HS-5 (cell line): ENCODE measurements around the gene WWOX.

ENCODE experiments used
- DNase-seq: peaks from one replicate; pipeline ENCODE4 v3.0.0-alpha.2; 2012; ENCODE audit warnings: low read depth

Gene WWOX

GRCh38 chr16:78906135-78906534 is 806.7 kb downstream of the WWOX start:
- DNase-seq: no peak

GRCh38 chr16:78909226-78909625 is 809.8 kb downstream of the WWOX start:
- DNase-seq: no peak

GRCh38 chr16:78915811-78916345 is 816.4 kb downstream of the WWOX start:
- no peak for DNase-seq

GRCh38 chr16:78916928-78917545 is 817.6 kb downstream of the WWOX start:
- DNase-seq: no peak

- no peak for DNase-seq
Observed at GRCh38 chr16:78918805-78919305, 819.4 kb downstream of the WWOX start.

- DNase-seq: no peak
Observed at GRCh38 chr16:78919852-78920251, 820.4 kb downstream of the WWOX start.

GRCh38 chr16:78920621-78921020 is 821.2 kb downstream of the WWOX start:
- no peak for DNase-seq

GRCh38 chr16:78925083-78925767 is 825.8 kb downstream of the WWOX start:
- DNase-seq: no peak

GRCh38 chr16:78926723-78927210 is 827.3 kb downstream of the WWOX start:
- DNase-seq: no peak

- DNase-seq: no peak
Observed at GRCh38 chr16:78927766-78928165, 828.3 kb downstream of the WWOX start.

- no peak for DNase-seq
Observed at GRCh38 chr16:78929841-78930240, 830.4 kb downstream of the WWOX start.

- no peak for DNase-seq
Observed at GRCh38 chr16:78930561-78930960, 831.1 kb downstream of the WWOX start.

GRCh38 chr16:78931267-78931666 is 831.8 kb downstream of the WWOX start:
- no peak for DNase-seq

- DNase-seq: no peak
Observed at GRCh38 chr16:78931678-78932077, 832.2 kb downstream of the WWOX start.

GRCh38 chr16:78932355-78932943 is 833.0 kb downstream of the WWOX start:
- DNase-seq: no peak

GRCh38 chr16:78936060-78936459 is 836.6 kb downstream of the WWOX start:
- DNase-seq: no peak

GRCh38 chr16:78939597-78939996 is 840.1 kb downstream of the WWOX start:
- no peak for DNase-seq

GRCh38 chr16:78942625-78943245 is 843.3 kb downstream of the WWOX start:
- DNase-seq: no peak

- DNase-seq: no peak
Observed at GRCh38 chr16:78945336-78945735, 845.9 kb downstream of the WWOX start.

- DNase-seq: no peak
Observed at GRCh38 chr16:78946556-78946955, 847.1 kb downstream of the WWOX start.

GRCh38 chr16:78950768-78951167 is 851.3 kb downstream of the WWOX start:
- DNase-seq: no peak

GRCh38 chr16:78952630-78953029 is 853.2 kb downstream of the WWOX start:
- no peak for DNase-seq
